ENCODE measurements around the gene SMYD3.
"Not testable (repeated sequence)": the region's sequence is repeated elsewhere in the genome, so short reads cannot be mapped to it uniquely, and the experiment has no call there.

SMYD3 gene

GRCh38 chr1:245748240-245748639, 758.8 kb downstream of the SMYD3 start:
- no peak for DNase-seq (ENCODE audit: low read depth)
- TF ChIP-seq, protein P1, sequence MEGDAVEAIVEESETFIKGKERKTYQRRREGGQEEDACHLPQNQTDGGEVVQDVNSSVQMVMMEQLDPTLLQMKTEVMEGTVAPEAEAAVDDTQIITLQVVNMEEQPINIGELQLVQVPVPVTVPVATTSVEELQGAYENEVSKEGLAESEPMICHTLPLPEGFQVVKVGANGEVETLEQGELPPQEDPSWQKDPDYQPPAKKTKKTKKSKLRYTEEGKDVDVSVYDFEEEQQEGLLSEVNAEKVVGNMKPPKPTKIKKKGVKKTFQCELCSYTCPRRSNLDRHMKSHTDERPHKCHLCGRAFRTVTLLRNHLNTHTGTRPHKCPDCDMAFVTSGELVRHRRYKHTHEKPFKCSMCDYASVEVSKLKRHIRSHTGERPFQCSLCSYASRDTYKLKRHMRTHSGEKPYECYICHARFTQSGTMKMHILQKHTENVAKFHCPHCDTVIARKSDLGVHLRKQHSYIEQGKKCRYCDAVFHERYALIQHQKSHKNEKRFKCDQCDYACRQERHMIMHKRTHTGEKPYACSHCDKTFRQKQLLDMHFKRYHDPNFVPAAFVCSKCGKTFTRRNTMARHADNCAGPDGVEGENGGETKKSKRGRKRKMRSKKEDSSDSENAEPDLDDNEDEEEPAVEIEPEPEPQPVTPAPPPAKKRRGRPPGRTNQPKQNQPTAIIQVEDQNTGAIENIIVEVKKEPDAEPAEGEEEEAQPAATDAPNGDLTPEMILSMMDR (conservative IDR thresholded peaks at IDR 0.05; ENCODE audit: low read depth, low read length) = no peak
- H3K4me3 ChIP-seq (ENCODE audit: low read length) = no peak overlapping the region

DNA sequence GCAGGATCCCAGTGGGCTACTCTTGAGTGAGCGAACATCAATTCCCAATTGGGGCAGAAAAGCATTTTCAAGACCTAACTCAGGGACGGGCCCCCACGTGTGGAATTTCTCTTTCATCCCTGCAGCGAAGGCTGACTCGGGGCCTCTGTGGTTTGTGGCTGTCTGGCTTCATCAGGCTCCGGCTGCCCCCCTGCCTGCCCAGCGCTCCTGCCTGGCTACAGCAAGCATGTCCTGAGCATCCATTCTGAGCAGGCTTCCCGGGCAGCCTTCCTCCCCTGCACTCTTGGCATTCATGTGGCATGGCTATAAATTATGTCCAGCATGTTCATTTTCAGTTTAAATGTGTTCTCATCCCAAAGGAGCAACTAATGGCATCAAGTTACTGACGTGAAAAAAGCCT, 764.2 kb downstream of the SMYD3 start:
- no peak for DNase-seq (ENCODE audit: low read depth)
- TF ChIP-seq, protein P1 (conservative IDR thresholded peaks at IDR 0.05; ENCODE audit: low read depth, low read length) = no peak
- H3K4me3 ChIP-seq (ENCODE audit: low read length) = no peak overlapping the region

DNA sequence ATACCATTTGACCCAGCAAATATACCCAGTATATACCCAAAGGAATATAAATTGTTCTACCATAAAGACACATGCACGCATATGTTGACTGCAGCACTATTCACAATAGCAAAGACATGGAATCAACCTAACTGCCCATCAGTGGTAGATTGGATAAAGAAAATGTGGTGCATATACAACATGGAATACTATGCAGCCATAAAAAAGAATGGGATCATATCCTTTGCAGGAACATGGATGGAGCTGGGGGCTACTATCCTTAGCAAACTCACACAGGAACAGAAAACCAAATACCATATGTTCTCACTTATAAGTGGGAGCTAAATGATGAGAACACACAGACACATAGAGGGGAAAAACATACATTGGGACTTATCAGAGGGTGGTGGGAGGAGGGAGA, 766.7 kb downstream of the SMYD3 start:
- DNase-seq (ENCODE audit: low read depth); H3K4me3 ChIP-seq (ENCODE audit: low read length): not testable (repeated sequence)

- TF ChIP-seq, protein P1 (conservative IDR thresholded peaks at IDR 0.05; ENCODE audit: low read depth, low read length) = no peak
- no peak for DNase-seq (ENCODE audit: low read depth)
- no peak overlapping the region for H3K4me3 ChIP-seq (ENCODE audit: low read length)
Measured at GRCh38 chr1:245730801-245731200, 776.3 kb downstream of the SMYD3 start.

- not testable (repeated sequence) for H3K4me3 ChIP-seq (ENCODE audit: low read length); DNase-seq (ENCODE audit: low read depth)
Measured at GRCh38 chr1:245728035-245728434, 779.0 kb downstream of the SMYD3 start.

- no peak for DNase-seq (ENCODE audit: low read depth)
- H3K4me3 ChIP-seq (ENCODE audit: low read length) = no peak overlapping the region
- TF ChIP-seq, protein P1 (conservative IDR thresholded peaks at IDR 0.05; ENCODE audit: low read depth, low read length) = no peak
Measured at GRCh38 chr1:245721488-245721887, 785.6 kb downstream of the SMYD3 start.

DNA sequence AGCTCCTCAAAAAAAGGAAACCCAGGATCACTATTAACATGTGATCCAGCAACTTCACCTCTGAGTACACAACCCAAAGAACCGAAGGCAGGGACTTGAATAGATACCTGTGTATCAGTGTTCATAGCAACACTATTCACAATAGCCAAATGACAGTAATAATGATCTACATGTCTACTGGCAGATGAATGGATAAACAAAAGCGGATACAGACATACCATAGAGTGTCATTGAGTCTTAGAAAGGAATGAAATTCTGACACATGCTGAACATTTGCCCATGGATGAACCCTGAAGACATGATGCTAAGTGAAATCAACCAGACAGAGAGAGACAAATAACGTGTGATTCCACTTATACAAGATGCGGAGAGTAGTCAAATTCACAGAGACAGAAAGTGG, 788.1 kb downstream of the SMYD3 start:
- no peak for DNase-seq (ENCODE audit: low read depth)
- TF ChIP-seq, protein P1 (conservative IDR thresholded peaks at IDR 0.05; ENCODE audit: low read depth, low read length) = no peak
- no peak overlapping the region for H3K4me3 ChIP-seq (ENCODE audit: low read length)

DNA sequence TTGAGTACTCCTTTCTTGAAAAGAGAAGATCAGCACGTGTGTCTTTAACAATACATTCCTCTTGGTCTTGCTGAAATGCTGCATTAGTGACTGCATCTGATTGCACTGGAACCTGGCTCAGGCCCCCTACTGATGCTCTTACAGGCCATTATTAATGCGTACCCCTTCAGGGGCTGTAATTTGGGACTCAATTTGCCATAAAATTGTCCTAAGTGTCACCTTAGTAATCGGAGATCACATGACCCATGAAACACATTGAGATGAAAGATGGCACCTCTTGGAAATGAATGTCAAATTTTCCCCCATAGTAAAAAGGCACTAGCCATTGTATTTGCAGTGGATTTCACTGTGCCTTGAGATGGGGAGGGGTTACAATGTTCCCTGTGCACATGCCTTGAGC, 789.0 kb downstream of the SMYD3 start:
- no peak overlapping the region for H3K4me3 ChIP-seq (ENCODE audit: low read length)
- DNase-seq (ENCODE audit: low read depth) = no peak
- TF ChIP-seq, protein P1 (conservative IDR thresholded peaks at IDR 0.05; ENCODE audit: low read depth, low read length) = no peak
